Adrenal gland (tissue), 5 donors: Measurements from ENCODE around the gene CDC14B.

ENCODE experiments used
- CTCF ChIP-seq, 6 experiments: fragments of 450-650 bp in 4 of 6; fragments of 200-600 bp in 2 of 6; sonication (generic) in 1 of 6; IDR thresholded peaks; 1 replicate in 5 of 6; 2 replicates in 1 of 6; pipeline versions ENCODE4 v1.5.1 to v1.8.0; 2016 to 2021; ENCODE audit warnings: antibody characterized with exemption in 6 of 6, mild to moderate bottlenecking in 2 of 6, moderate library complexity in 1 of 6
- POLR2A ChIP-seq, 2 donors: fragments of 450-650 bp; IDR thresholded peaks; one replicate each; pipeline ENCODE4 v1.6.1; 2017; ENCODE audit warnings: antibody characterized with exemption in 2 of 2, mild to moderate bottlenecking in 2 of 2, moderate library complexity in 1 of 2
- donor health status: DM: no; HTN: no; CAD: no.

GRCh38 chr9:96607971-96608370 is 11.7 kb downstream of the CDC14B start:
- TF ChIP-seq CTCF (IDR thresholded peaks at IDR 0.05) (no peak), POLR2A (IDR thresholded peaks at IDR 0.05) (no peak)
